ENCODE measurements around the gene EDA2R. TPM values are rescaled to one million over a fixed set of nuclear protein-coding genes. Genes with fewer than 3 reads are reported as not detected.

Gene EDA2R
- total RNA-seq, 1 experiment from 2014 or later: not detected

GRCh38 chrX:66633541-66633940, 5.3 kb downstream of the EDA2R start:
- no peak for DNase-seq
- Mint-ChIP-seq H3K36me3 (ENCODE audit: insufficient read depth, unreplicated experiment) (no peaks in the 10 kb centered on the region), H3K9me3 (ENCODE audit: unreplicated experiment) (no peaks in the 10 kb centered on the region), H3K4me1 (ENCODE audit: low read depth, unreplicated experiment) (no peaks in the 10 kb centered on the region), H3K4me3 (ENCODE audit: unreplicated experiment) (no peak overlapping the region), H3K27ac (ENCODE audit: unreplicated experiment) (no peak overlapping the region), H3K27me3 (ENCODE audit: insufficient read depth, unreplicated experiment) (no peaks in the 10 kb centered on the region)
- no peaks in the 10 kb centered on the region for H3K9me3 ChIP-seq
- ChIA-PET CTCF (no interaction called here), POLR2A (no interaction called here)
- no peak overlapping the region for H3K4me3 ChIP-seq (ENCODE audit: low read depth, low read length)
- TF ChIP-seq, protein P1, sequence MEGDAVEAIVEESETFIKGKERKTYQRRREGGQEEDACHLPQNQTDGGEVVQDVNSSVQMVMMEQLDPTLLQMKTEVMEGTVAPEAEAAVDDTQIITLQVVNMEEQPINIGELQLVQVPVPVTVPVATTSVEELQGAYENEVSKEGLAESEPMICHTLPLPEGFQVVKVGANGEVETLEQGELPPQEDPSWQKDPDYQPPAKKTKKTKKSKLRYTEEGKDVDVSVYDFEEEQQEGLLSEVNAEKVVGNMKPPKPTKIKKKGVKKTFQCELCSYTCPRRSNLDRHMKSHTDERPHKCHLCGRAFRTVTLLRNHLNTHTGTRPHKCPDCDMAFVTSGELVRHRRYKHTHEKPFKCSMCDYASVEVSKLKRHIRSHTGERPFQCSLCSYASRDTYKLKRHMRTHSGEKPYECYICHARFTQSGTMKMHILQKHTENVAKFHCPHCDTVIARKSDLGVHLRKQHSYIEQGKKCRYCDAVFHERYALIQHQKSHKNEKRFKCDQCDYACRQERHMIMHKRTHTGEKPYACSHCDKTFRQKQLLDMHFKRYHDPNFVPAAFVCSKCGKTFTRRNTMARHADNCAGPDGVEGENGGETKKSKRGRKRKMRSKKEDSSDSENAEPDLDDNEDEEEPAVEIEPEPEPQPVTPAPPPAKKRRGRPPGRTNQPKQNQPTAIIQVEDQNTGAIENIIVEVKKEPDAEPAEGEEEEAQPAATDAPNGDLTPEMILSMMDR (IDR thresholded peaks at IDR 0.05; ENCODE audit: insufficient read depth in 1 of 2, low read depth in 1 of 2, low read length in 1 of 2, severe bottlenecking in 1 of 2, unreplicated experiment in 1 of 2): no peak
- intact Hi-C loops (cut with micrococcal nuclease; ENCODE audit: unreplicated experiment): no loop called here
- BruUV-seq (replicated peaks): no TSS peak
- H3K27me3 ChIP-seq (replicated peaks; ENCODE audit: control insufficient read depth, insufficient read depth, low read length): no peaks in the 10 kb centered on the region
- no peaks in the 10 kb centered on the region for H3K4me1 ChIP-seq
- H3K36me3 ChIP-seq (ENCODE audit: control insufficient read depth, insufficient read depth, low read length): no peaks in the 10 kb centered on the region

GRCh38 chrX:66632981-66633380, 5.9 kb downstream of the EDA2R start:
- BruUV-seq (replicated peaks): no TSS peak
- POLR2A ChIA-PET: no interaction called here
- no peaks in the 10 kb centered on the region for H3K4me1 ChIP-seq

GRCh38 chrX:66632473-66632872, 6.4 kb downstream of the EDA2R start:
- DNase-seq: no peak
- Histone ChIP-seq H3K36me3 (ENCODE audit: control insufficient read depth, insufficient read depth, low read length) (no peaks in the 10 kb centered on the region), H3K9me3 (no peaks in the 10 kb centered on the region), H3K27me3 (replicated peaks; ENCODE audit: control insufficient read depth, insufficient read depth, low read length) (no peaks in the 10 kb centered on the region), H3K4me3 (ENCODE audit: low read depth, low read length) (no peak overlapping the region), H3K4me1 (no peaks in the 10 kb centered on the region)
- CTCF ChIA-PET: no interaction called here
- Mint-ChIP-seq H3K36me3 (ENCODE audit: insufficient read depth, unreplicated experiment) (no peaks in the 10 kb centered on the region), H3K27me3 (ENCODE audit: insufficient read depth, unreplicated experiment) (no peaks in the 10 kb centered on the region), H3K4me3 (ENCODE audit: unreplicated experiment) (no peak overlapping the region), H3K4me1 (ENCODE audit: low read depth, unreplicated experiment) (no peaks in the 10 kb centered on the region), H3K27ac (ENCODE audit: unreplicated experiment) (no peak overlapping the region), H3K9me3 (ENCODE audit: unreplicated experiment) (no peaks in the 10 kb centered on the region)
- intact Hi-C loops (cut with micrococcal nuclease; ENCODE audit: unreplicated experiment): no loop called here
- TF ChIP-seq, protein P1 (IDR thresholded peaks at IDR 0.05; ENCODE audit: insufficient read depth in 1 of 2, low read depth in 1 of 2, low read length in 1 of 2, severe bottlenecking in 1 of 2, unreplicated experiment in 1 of 2): no peak
- no TSS peak for BruUV-seq (replicated peaks)
- POLR2A ChIA-PET: no interaction called here

More at GRCh38 chrX:66632981-66633380, 5.9 kb downstream of the EDA2R start:
- H3K9me3 Mint-ChIP-seq (ENCODE audit: unreplicated experiment): no peaks in the 10 kb centered on the region
- H3K36me3 Mint-ChIP-seq (ENCODE audit: insufficient read depth, unreplicated experiment): no peaks in the 10 kb centered on the region
- no peaks in the 10 kb centered on the region for H3K27me3 Mint-ChIP-seq (ENCODE audit: insufficient read depth, unreplicated experiment)
- no peak overlapping the region for H3K27ac Mint-ChIP-seq (ENCODE audit: unreplicated experiment)
- DNase-seq: no peak
- TF ChIP-seq, protein P1 (IDR thresholded peaks at IDR 0.05; ENCODE audit: insufficient read depth in 1 of 2, low read depth in 1 of 2, low read length in 1 of 2, severe bottlenecking in 1 of 2, unreplicated experiment in 1 of 2): no peak
- no peaks in the 10 kb centered on the region for H3K4me1 Mint-ChIP-seq (ENCODE audit: low read depth, unreplicated experiment)
- intact Hi-C loops (cut with micrococcal nuclease; ENCODE audit: unreplicated experiment): no loop called here
- Histone ChIP-seq H3K9me3 (no peaks in the 10 kb centered on the region), H3K4me3 (ENCODE audit: low read depth, low read length) (no peak overlapping the region), H3K36me3 (ENCODE audit: control insufficient read depth, insufficient read depth, low read length) (no peaks in the 10 kb centered on the region), H3K27me3 (replicated peaks; ENCODE audit: control insufficient read depth, insufficient read depth, low read length) (no peaks in the 10 kb centered on the region)
- CTCF ChIA-PET: no interaction called here
- H3K4me3 Mint-ChIP-seq (ENCODE audit: unreplicated experiment): no peak overlapping the region
